Lung (tissue), 12 donors: ENCODE results near the gene FAM234B. TPM values are rescaled to one million over a fixed set of nuclear protein-coding genes. Genes with fewer than 3 reads are reported as not detected.
A peak's percentile ranks its signal among the peaks of the same experiment; 100 is the strongest.

ENCODE experiments used
- ATAC-seq: fragments of 200-7000 bp; cut with Tn5 transposase; one replicate; pipeline ENCODE4 v1.9.1; 2020; ENCODE audit warnings: moderate number of reproducible peaks; ENCODE audit not compliant: insufficient read depth, low FRiP score
- DNase-seq, 3 donors: peaks; one replicate each; pipeline ENCODE4 v3.0.0-alpha.2; 2013 to 2017
- H3K27ac ChIP-seq, 2 donors: one replicate each; pipeline ENCODE4 v1.5.1; 2013; ENCODE audit warnings: mild to moderate bottlenecking in 2 of 2, moderate library complexity in 2 of 2, control low read depth in 1 of 2, inconsistent platforms in 1 of 2, low read depth in 1 of 2, low read length in 1 of 2
- H3K27me3 ChIP-seq, 3 donors: one replicate each; pipeline ENCODE4 v1.5.1; 2013; ENCODE audit warnings: low read length in 2 of 3; ENCODE audit not compliant: control insufficient read depth in 3 of 3, insufficient read depth in 3 of 3
- H3K36me3 ChIP-seq, 4 donors: one replicate each; pipeline ENCODE4 v1.5.1; 2013; ENCODE audit warnings: low read length in 4 of 4, mild to moderate bottlenecking in 1 of 4, moderate library complexity in 1 of 4; ENCODE audit not compliant: control insufficient read depth in 4 of 4, insufficient read depth in 4 of 4
- H3K4me1 ChIP-seq, 5 donors: one replicate each; pipeline ENCODE4 v1.5.1; 2013; ENCODE audit warnings: low read length in 5 of 5, mild to moderate bottlenecking in 2 of 5, moderate library complexity in 1 of 5; ENCODE audit not compliant: control insufficient read depth in 5 of 5, insufficient read depth in 5 of 5
- H3K4me3 ChIP-seq: one replicate; pipeline ENCODE4 v1.5.1; 2013; ENCODE audit warnings: mild to moderate bottlenecking, control low read depth, moderate library complexity
- H3K9ac ChIP-seq, 2 donors: one replicate each; pipeline ENCODE4 v1.5.1; 2013; ENCODE audit warnings: low read length in 2 of 2, control low read depth in 1 of 2; ENCODE audit not compliant: insufficient read depth in 1 of 2
- H3K9me3 ChIP-seq, 4 donors: one replicate each; pipeline ENCODE4 v1.5.1; 2013; ENCODE audit warnings: low read length in 3 of 4, mild to moderate bottlenecking in 1 of 4, moderate library complexity in 1 of 4; ENCODE audit not compliant: control insufficient read depth in 4 of 4, insufficient read depth in 3 of 4
- CTCF ChIP-seq: IDR thresholded peaks from 2 replicates; pipeline ENCODE4 v1.5.1; 2012; ENCODE audit warnings: mild to moderate bottlenecking; ENCODE audit errors: control extremely low read depth, extremely low read depth
- WGBS, 2 donors: extraction: QIAGEN DNeasy Blood & Tissue Kit; methylation state at CpG; one replicate each; pipeline ENCODE4 v1.1.7; 2013; 5-methylcytosine and 5-hydroxymethylcytosine counted together
- polyA plus RNA-seq, 2 donors: library from polyadenylated mRNA; stranded (reverse); fragments of 200-250 nt; gene quantifications; one replicate each; pipeline ENCODE4 v1.2.1, GENCODE V29; 2013
- total RNA-seq, 2 donors: library from RNA; depleted of rRNA in 1 of 2; stranded (reverse); fragments of >200 nt in 1 of 2; gene quantifications; one replicate each; pipeline ENCODE4 v1.2.1, GENCODE V29; 2014 to 2021
- donor health status: control.
- donor health status: control.
- donor health status: Bipolar disorder and iron deficiency.
- donor health status: healthy.
- donor health status: DM: yes; HTN: yes; CAD: no.

FAM234B gene
- total and polyA plus RNA-seq, 4 donors, result 1.4 to 10.4 (median 6.3) TPM

- no peak overlapping the region for H3K4me3 ChIP-seq
- H3K36me3 ChIP-seq, result no peaks in the 10 kb centered on the region
- no peak for ATAC-seq
- no peaks in the 10 kb centered on the region for H3K9me3 ChIP-seq
- no peak for DNase-seq
- WGBS, 2 donors, result 93 to 95% methylated on average over 3 of the region's 3 CpGs
- no peak overlapping the region for H3K27ac ChIP-seq
- TF ChIP-seq CTCF, result no peak
- H3K9ac ChIP-seq, result no peak overlapping the region
- H3K4me1 ChIP-seq, result peaks cover 0 to 4% (median 2%) of the 10 kb centered on the region in 5 donors
- H3K27me3 ChIP-seq, result no peaks in the 10 kb centered on the region
Measured at GRCh38 chr12:13036881-13037280, 7.3 kb upstream of the FAM234B start.

GRCh38 chr12:13038491-13039161 is 5.6 kb upstream of the FAM234B start:
- Histone ChIP-seq H3K9ac (no peak overlapping the region), H3K9me3 (no peaks in the 10 kb centered on the region), H3K27me3 (peaks cover 0 to under 1% (median 0%) of the 10 kb centered on the region in 3 donors), H3K27ac (no peak overlapping the region), H3K36me3 (no peaks in the 10 kb centered on the region), H3K4me1 (peaks cover 0 to 4% (median 2%) of the 10 kb centered on the region in 5 donors), H3K4me3 (no peak overlapping the region)
- no peak for ATAC-seq
- 88 to 91% methylated on average over 4 of the region's 4 CpGs for WGBS, 2 donors
- peak in 1 of 3 donors; percentile 32 for DNase-seq
- no peak for TF ChIP-seq CTCF

- no peak overlapping the region for H3K9ac ChIP-seq
- no peak for ATAC-seq
- H3K27ac ChIP-seq, result no peak overlapping the region
- no peak for TF ChIP-seq CTCF
- WGBS, 2 donors, result 57 to 61% methylated on average over 5 of the region's 5 CpGs
- H3K4me3 ChIP-seq, result no peak overlapping the region
- peaks cover 0 to 3% (median 0%) of the 10 kb centered on the region in 3 donors for H3K27me3 ChIP-seq
- H3K9me3 ChIP-seq, result no peaks in the 10 kb centered on the region
- no peaks in the 10 kb centered on the region for H3K36me3 ChIP-seq
- DNase-seq, result no peak
- peaks cover 0 to 4% (median 3%) of the 10 kb centered on the region in 5 donors for H3K4me1 ChIP-seq
Measured at GRCh38 chr12:13039328-13039956, 4.7 kb upstream of the FAM234B start.
